ENCODE results near the gene KIF16B.

DNA sequence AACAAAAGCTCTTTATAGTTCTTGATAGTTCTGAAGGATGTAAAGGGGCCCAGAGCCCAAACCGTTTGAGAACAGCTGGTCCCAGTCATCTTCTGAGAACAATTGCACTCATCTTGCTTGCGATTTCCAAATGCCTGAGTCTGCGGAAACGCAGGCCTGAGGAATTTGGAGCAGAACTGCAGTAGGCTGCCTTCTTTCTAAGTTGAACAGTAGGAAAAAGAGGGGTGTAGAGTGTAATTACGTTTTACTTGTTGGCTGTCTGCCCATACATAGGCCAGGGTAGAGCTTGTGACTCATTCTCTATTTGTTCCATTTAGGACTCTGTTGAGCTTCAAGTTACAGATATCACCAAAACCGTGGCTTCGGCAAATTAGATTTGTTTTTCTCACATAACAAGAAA lies 42.0 kb upstream of the KIF16B start:
- TF ChIP-seq, protein P1, sequence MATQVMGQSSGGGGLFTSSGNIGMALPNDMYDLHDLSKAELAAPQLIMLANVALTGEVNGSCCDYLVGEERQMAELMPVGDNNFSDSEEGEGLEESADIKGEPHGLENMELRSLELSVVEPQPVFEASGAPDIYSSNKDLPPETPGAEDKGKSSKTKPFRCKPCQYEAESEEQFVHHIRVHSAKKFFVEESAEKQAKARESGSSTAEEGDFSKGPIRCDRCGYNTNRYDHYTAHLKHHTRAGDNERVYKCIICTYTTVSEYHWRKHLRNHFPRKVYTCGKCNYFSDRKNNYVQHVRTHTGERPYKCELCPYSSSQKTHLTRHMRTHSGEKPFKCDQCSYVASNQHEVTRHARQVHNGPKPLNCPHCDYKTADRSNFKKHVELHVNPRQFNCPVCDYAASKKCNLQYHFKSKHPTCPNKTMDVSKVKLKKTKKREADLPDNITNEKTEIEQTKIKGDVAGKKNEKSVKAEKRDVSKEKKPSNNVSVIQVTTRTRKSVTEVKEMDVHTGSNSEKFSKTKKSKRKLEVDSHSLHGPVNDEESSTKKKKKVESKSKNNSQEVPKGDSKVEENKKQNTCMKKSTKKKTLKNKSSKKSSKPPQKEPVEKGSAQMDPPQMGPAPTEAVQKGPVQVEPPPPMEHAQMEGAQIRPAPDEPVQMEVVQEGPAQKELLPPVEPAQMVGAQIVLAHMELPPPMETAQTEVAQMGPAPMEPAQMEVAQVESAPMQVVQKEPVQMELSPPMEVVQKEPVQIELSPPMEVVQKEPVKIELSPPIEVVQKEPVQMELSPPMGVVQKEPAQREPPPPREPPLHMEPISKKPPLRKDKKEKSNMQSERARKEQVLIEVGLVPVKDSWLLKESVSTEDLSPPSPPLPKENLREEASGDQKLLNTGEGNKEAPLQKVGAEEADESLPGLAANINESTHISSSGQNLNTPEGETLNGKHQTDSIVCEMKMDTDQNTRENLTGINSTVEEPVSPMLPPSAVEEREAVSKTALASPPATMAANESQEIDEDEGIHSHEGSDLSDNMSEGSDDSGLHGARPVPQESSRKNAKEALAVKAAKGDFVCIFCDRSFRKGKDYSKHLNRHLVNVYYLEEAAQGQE (IDR thresholded peaks at IDR 0.05; ENCODE audit: insufficient read depth in 1 of 2, low read depth in 2 of 2, low read length in 2 of 2) = no peak
- TF ChIP-seq SIN3A (IDR thresholded peaks at IDR 0.05; ENCODE audit: borderline replicate concordance, insufficient read depth, low read length) = no peak
- TF ChIP-seq POLR2AphosphoS5 (IDR thresholded peaks at IDR 0.05; ENCODE audit: low read depth, low read length) = no peak
- no peak for TF ChIP-seq TAF1 (IDR thresholded peaks at IDR 0.05; ENCODE audit: borderline replicate concordance, insufficient read depth, low read length)
